GM23338 (cell line): ENCODE data around the gene SYNGR3. TPM values are rescaled to one million over a fixed set of nuclear protein-coding genes. Genes with fewer than 3 reads are reported as not detected.

ENCODE experiments used
- ATAC-seq: fragments of 200-7000 bp; cut with Tn5 transposase; 3 replicates; pipeline ENCODE4 v1.9.1; 2020
- DNase-seq: peaks from one replicate; pipeline ENCODE4 v3.0.0-alpha.2; 2015; ENCODE audit warnings: low spot score
- H2AFZ ChIP-seq: fragments of 200-600 bp; sonication (generic); 2 replicates; pipeline ENCODE4 v1.8.0; 2016; ENCODE audit warnings: antibody characterized with exemption, mild to moderate bottlenecking, moderate library complexity
- H3F3A ChIP-seq: fragments of 200-600 bp; sonication (generic); replicated peaks from 2 replicates; pipeline ENCODE4 v1.8.0; 2017; ENCODE audit warnings: antibody characterized with exemption, mixed run types, low read depth
- H3K27ac ChIP-seq: fragments of 200-600 bp; sonication (generic); 2 replicates; pipeline ENCODE4 v1.6.1; 2016; ENCODE audit warnings: low read depth
- H3K27me3 ChIP-seq: fragments of 200-600 bp; sonication (generic); 2 replicates; pipeline ENCODE4 v1.8.0; 2016; ENCODE audit warnings: mild to moderate bottlenecking, mixed run types, moderate library complexity; ENCODE audit not compliant: insufficient read depth
- H3K36me3 ChIP-seq: fragments of 200-600 bp; sonication (generic); 2 replicates; pipeline ENCODE4 v1.8.0; 2016; ENCODE audit warnings: mild to moderate bottlenecking; ENCODE audit not compliant: insufficient read depth
- H3K4me1 ChIP-seq: fragments of 200-600 bp; sonication (generic); 2 replicates; pipeline ENCODE4 v1.8.0; 2016; ENCODE audit warnings: mild to moderate bottlenecking, moderate library complexity; ENCODE audit not compliant: insufficient read depth
- H3K4me2 ChIP-seq: fragments of 200-600 bp; sonication (generic); 2 replicates; pipeline ENCODE4 v1.7.1; 2017; ENCODE audit warnings: mixed run types
- H3K4me3 ChIP-seq: fragments of 200-600 bp; sonication (generic); 2 replicates; pipeline ENCODE4 v1.6.1; 2016; ENCODE audit warnings: mixed run types
- H3K79me2 ChIP-seq: fragments of 200-600 bp; sonication (generic); replicated peaks from 2 replicates; pipeline ENCODE4 v1.8.0; 2017; ENCODE audit warnings: mild to moderate bottlenecking; ENCODE audit not compliant: insufficient read depth
- H3K9me2 ChIP-seq: fragments of 200-600 bp; sonication (generic); 2 replicates; pipeline ENCODE4 v1.8.0; 2017; ENCODE audit not compliant: insufficient read depth
- H4K20me1 ChIP-seq: fragments of 200-600 bp; sonication (generic); replicated peaks from 2 replicates; pipeline ENCODE4 v1.8.0; 2017; ENCODE audit warnings: mild to moderate bottlenecking; ENCODE audit not compliant: insufficient read depth
- H3K27ac Mint-ChIP-seq: 2 replicates; pipeline ENCODE4 v1.8.0; 2020; ENCODE audit warnings: inconsistent platforms, mild to moderate bottlenecking, moderate library complexity, mixed read lengths
- H3K27me3 Mint-ChIP-seq: 3 replicates; pipeline ENCODE4 v1.8.0; 2022; ENCODE audit warnings: low read depth, mild to moderate bottlenecking, moderate library complexity, mixed read lengths, inconsistent platforms; ENCODE audit not compliant: insufficient read depth, poor library complexity
- H3K36me3 Mint-ChIP-seq: 3 replicates; pipeline ENCODE4 v1.8.0; 2021; ENCODE audit warnings: low read depth, mild to moderate bottlenecking, inconsistent platforms, moderate library complexity, mixed read lengths
- H3K4me1 Mint-ChIP-seq: 3 replicates; pipeline ENCODE4 v1.8.0; 2020; ENCODE audit warnings: mild to moderate bottlenecking, inconsistent platforms, mixed read lengths
- H3K4me3 Mint-ChIP-seq: 3 replicates; pipeline ENCODE4 v1.8.0; 2021; ENCODE audit warnings: moderate library complexity, mild to moderate bottlenecking, inconsistent platforms, mixed read lengths
- H3K9me3 Mint-ChIP-seq: 3 replicates; pipeline ENCODE4 v1.8.0; 2020; ENCODE audit warnings: moderate library complexity, mild to moderate bottlenecking, inconsistent platforms, mixed read lengths
- CREB1 ChIP-seq: fragments of 250-450 bp; sonication (Bioruptor Pico); IDR thresholded peaks from 2 replicates; pipeline ENCODE4 v1.5.0; 2020; ENCODE audit warnings: low read depth, mild to moderate bottlenecking, moderate library complexity
- CTCF ChIP-seq, 2 experiments: fragments of 200-600 bp in 1 of 2; sonication (generic) in 1 of 2; conservative IDR thresholded peaks; 2 replicates each; pipeline versions ENCODE4 v1.5.1 to v1.6.1; 2016 to 2017; ENCODE audit warnings: antibody characterized with exemption in 2 of 2, low read depth in 2 of 2, mild to moderate bottlenecking in 2 of 2, moderate library complexity in 1 of 2
- EZH2phosphoT487 ChIP-seq: fragments of 200-600 bp; sonication (generic); IDR thresholded peaks from one replicate; pipeline ENCODE4 v1.8.1; 2018; ENCODE audit warnings: antibody characterized with exemption; ENCODE audit not compliant: unreplicated experiment
- NANOG ChIP-seq: IDR thresholded peaks from 2 replicates; pipeline ENCODE4 v1.6.1; 2016; ENCODE audit warnings: antibody characterized with exemption, borderline replicate concordance
- REST ChIP-seq: IDR thresholded peaks from one replicate; pipeline ENCODE4 v1.6.1; 2018; ENCODE audit warnings: antibody characterized with exemption; ENCODE audit not compliant: unreplicated experiment
- STAT1 ChIP-seq: IDR thresholded peaks from one replicate; pipeline ENCODE4 v1.6.1; 2016; ENCODE audit warnings: antibody characterized with exemption; ENCODE audit not compliant: unreplicated experiment
- ZNF114 ChIP-seq: fragments of 250-450 bp; sonication (Bioruptor Pico); IDR thresholded peaks from 2 replicates; pipeline ENCODE4 v1.5.0; 2020; ENCODE audit warnings: mild to moderate bottlenecking, moderate library complexity
- polyA plus RNA-seq: library from polyadenylated mRNA; unstranded; fragments of >200 nt; fragmentation: Nextera tagmentation; extraction: Ambion mirVana; gene quantifications from 2 replicates; pipeline ENCODE4 v1.2.1, GENCODE V29; 2016
- total RNA-seq: library from RNA; depleted of rRNA; stranded (reverse); fragments of >200 nt; shearing (Covaris generic); gene quantifications from 2 replicates; pipeline ENCODE4 v1.2.3, GENCODE V29; 2014

The SYNGR3 gene
- total and polyA plus RNA-seq, 2 experiments from 2014 or later = 45.4 to 77.7 TPM

GRCh38 chr16:2006317-2006716 is 16.5 kb downstream of the SYNGR3 start (continued):
- TF ChIP-seq CREB1 (CRISPR knock-in tag) (no peak), EZH2phosphoT487 (no peak), CTCF (conservative IDR thresholded peaks at IDR 0.05; ENCODE audit: low read depth in 2 of 2) (no peak), ZNF114 (no peak), NANOG (no peak)

GRCh38 chr16:2007081-2007836 is 17.5 kb downstream of the SYNGR3 start:
- Mint-ChIP-seq H3K27ac (no peak overlapping the region), H3K9me3 (no peaks in the 10 kb centered on the region), H3K27me3 (peaks cover 15% of the 10 kb centered on the region), H3K36me3 (peaks cover 15% of the 10 kb centered on the region), H3K4me3 (peak overlapping the region; percentile 74), H3K4me1 (peaks cover 37% of the 10 kb centered on the region)
- Histone ChIP-seq H3K36me3 (no peaks in the 10 kb centered on the region), H3K4me1 (peaks cover 22% of the 10 kb centered on the region), H3K27me3 (no peaks in the 10 kb centered on the region), H3K9me2 (no peaks in the 10 kb centered on the region), H2AFZ (no peak overlapping the region), H3K79me2 (peaks cover 42% of the 10 kb centered on the region), H3K27ac (no peak overlapping the region), H3K4me3 (peak overlapping the region; percentile 91; the same call in 1 of the 2 replicates), H3F3A (peaks cover 28% of the 10 kb centered on the region; the same call in 1 of the 2 replicates), H4K20me1 (peaks cover 36% of the 10 kb centered on the region), H3K4me2 (peak overlapping the region; percentile 65)
- DNase-seq (no peak), ATAC-seq (no peak)
- TF ChIP-seq CTCF (conservative IDR thresholded peaks at IDR 0.05; ENCODE audit: low read depth in 2 of 2) (no peak), REST (no peak), EZH2phosphoT487 (no peak), STAT1 (no peak), ZNF114 (no peak), CREB1 (CRISPR knock-in tag) (no peak)
